IMR-90 (cell line): ENCODE measurements around the gene FNDC1. TPM values are rescaled to one million over a fixed set of nuclear protein-coding genes. Genes with fewer than 3 reads are reported as not detected.

Experiments used
- ATAC-seq: fragments of 200-7000 bp; cut with Tn5 transposase; 2 replicates; pipeline ENCODE4 v1.9.1; 2020; ENCODE audit warnings: low read depth, mild to moderate bottlenecking, moderate library complexity
- BruUV-seq: library from RNA; stranded (reverse); fragments of 400-500 nt; replicated peaks from 2 replicates; lab custom pipeline; 2021; lab: Mats Ljungman, UMichigan
- CTCF ChIA-PET: fragments of 300-600 bp; formaldehyde crosslinking; extraction: SDS; loops from one replicate; lab custom pipeline; 2021; ENCODE audit warnings: antibody characterized with exemption; lab: Yijun Ruan, JAX
- POLR2A ChIA-PET: fragments of 300-600 bp; sonication (Branson Sonifier 250); formaldehyde crosslinking; loops from one replicate; lab custom pipeline; 2022; ENCODE audit warnings: antibody characterized with exemption; ENCODE audit not compliant: unreplicated experiment; lab: Charles Lee
- DNase-seq: peaks from one replicate; pipeline ENCODE4 v3.0.0; 2013
- H2AFZ ChIP-seq: replicated peaks from 2 replicates; pipeline ENCODE3; 2013; ENCODE audit warnings: low read length, mild to moderate bottlenecking; ENCODE audit not compliant: poor library complexity
- H2AK5ac ChIP-seq: 2 replicates; pipeline ENCODE4 v1.6.1; 2013; ENCODE audit warnings: low read depth, low read length, inconsistent platforms
- H2AK9ac ChIP-seq: replicated peaks from 2 replicates; pipeline ENCODE3; 2013; ENCODE audit warnings: mild to moderate bottlenecking, low read depth, low read length, moderate library complexity; ENCODE audit not compliant: poor library complexity
- H2BK120ac ChIP-seq: 2 replicates; pipeline ENCODE4 v1.6.1; 2013; ENCODE audit warnings: low read depth, low read length, inconsistent platforms
- H2BK15ac ChIP-seq: 3 replicates; pipeline ENCODE4 v1.6.1; 2013; ENCODE audit warnings: low read depth, low read length, inconsistent platforms
- H2BK20ac ChIP-seq: 2 replicates; pipeline ENCODE4 v1.6.1; 2013; ENCODE audit warnings: low read depth, mild to moderate bottlenecking, inconsistent platforms, low read length, moderate library complexity
- H2BK5ac ChIP-seq: 2 replicates; pipeline ENCODE4 v1.6.1; 2013; ENCODE audit warnings: mild to moderate bottlenecking, low read depth, low read length, inconsistent platforms; ENCODE audit not compliant: poor library complexity, severe bottlenecking
- H3K14ac ChIP-seq: replicated peaks from 2 replicates; pipeline ENCODE4 v1.6.1; 2013; ENCODE audit warnings: low read depth, low read length, inconsistent platforms
- H3K18ac ChIP-seq: 2 replicates; pipeline ENCODE4 v1.6.1; 2013; ENCODE audit warnings: low read depth, low read length, control low read depth
- H3K23ac ChIP-seq: 2 replicates; pipeline ENCODE4 v1.6.1; 2013; ENCODE audit warnings: low read depth, low read length, inconsistent platforms
- H3K27ac ChIP-seq: 2 replicates; pipeline ENCODE4 v1.5.1; 2013; ENCODE audit warnings: mild to moderate bottlenecking, control low read depth, low read length; ENCODE audit not compliant: insufficient read depth
- H3K27me3 ChIP-seq: 2 replicates; pipeline ENCODE4 v1.6.1; 2013; ENCODE audit warnings: low read length; ENCODE audit not compliant: control insufficient read depth, insufficient read depth
- H3K36me3 ChIP-seq: 2 replicates; pipeline ENCODE4 v1.6.1; 2013; ENCODE audit warnings: low read length, mixed read lengths; ENCODE audit not compliant: control insufficient read depth, insufficient read depth
- H3K4ac ChIP-seq: 2 replicates; pipeline ENCODE4 v1.6.1; 2013; ENCODE audit warnings: low read depth, low read length, inconsistent platforms
- H3K4me1 ChIP-seq: 2 replicates; pipeline ENCODE4 v1.6.1; 2013; ENCODE audit warnings: low read length, mixed read lengths; ENCODE audit not compliant: control insufficient read depth, insufficient read depth
- H3K4me2 ChIP-seq: 2 replicates; pipeline ENCODE4 v1.6.1; 2013; ENCODE audit warnings: low read depth, mild to moderate bottlenecking, control low read depth, low read length, moderate library complexity
- H3K4me3 ChIP-seq: 2 replicates; pipeline ENCODE4 v1.5.1; 2013; ENCODE audit warnings: low read depth, mild to moderate bottlenecking, control low read depth, low read length, moderate library complexity; ENCODE audit not compliant: insufficient read depth
- H3K56ac ChIP-seq: 2 replicates; pipeline ENCODE4 v1.6.1; 2013; ENCODE audit warnings: low read length, inconsistent platforms; ENCODE audit not compliant: insufficient read depth; ENCODE audit errors: extremely low read depth
- H3K79me1 ChIP-seq, 2 experiments: 2 replicates each; pipeline ENCODE4 v1.6.1; 2013; ENCODE audit warnings: low read length in 2 of 2, inconsistent platforms in 1 of 2, low read depth in 1 of 2
- H3K9ac ChIP-seq: 2 replicates; pipeline ENCODE4 v1.6.1; 2013; ENCODE audit warnings: low read depth, low read length, control low read depth
- H3K9me1 ChIP-seq: 2 replicates; pipeline ENCODE4 v1.6.1; 2013; ENCODE audit warnings: low read length, inconsistent platforms; ENCODE audit not compliant: insufficient read depth
- H3K9me3 ChIP-seq: 2 replicates; pipeline ENCODE4 v1.6.1; 2013; ENCODE audit warnings: low read length; ENCODE audit not compliant: control insufficient read depth, insufficient read depth
- H4K20me1 ChIP-seq: 2 replicates; pipeline ENCODE4 v1.6.1; 2013; ENCODE audit warnings: low read length, inconsistent platforms; ENCODE audit not compliant: insufficient read depth
- H4K5ac ChIP-seq: 2 replicates; pipeline ENCODE4 v1.6.1; 2013; ENCODE audit warnings: mild to moderate bottlenecking, low read depth, low read length, control low read depth
- H4K8ac ChIP-seq, 2 experiments: 2 replicates each; pipeline ENCODE4 v1.6.1; 2013; ENCODE audit warnings: low read depth in 2 of 2, low read length in 2 of 2, control low read depth in 1 of 2, inconsistent platforms in 1 of 2
- H4K91ac ChIP-seq: 2 replicates; pipeline ENCODE4 v1.6.1; 2013; ENCODE audit warnings: low read depth, low read length, inconsistent platforms; ENCODE audit not compliant: insufficient read depth
- CTCF ChIP-seq: conservative IDR thresholded peaks from 2 replicates; pipeline ENCODE4 v1.5.1; 2012; ENCODE audit warnings: mild to moderate bottlenecking, low read depth, low read length, improper control_type of control experiment
- MXI1 ChIP-seq: IDR thresholded peaks from 2 replicates; pipeline ENCODE4 v1.6.1; 2012; ENCODE audit warnings: low read depth, mild to moderate bottlenecking, low read length, moderate library complexity, borderline replicate concordance
- RAD21 ChIP-seq: IDR thresholded peaks from 2 replicates; pipeline ENCODE4 v1.6.1; 2012; ENCODE audit warnings: low read length, improper control_type of control experiment
- RCOR1 ChIP-seq: IDR thresholded peaks from 2 replicates; pipeline ENCODE4 v1.6.1; 2012; ENCODE audit warnings: mild to moderate bottlenecking, low read length, improper control_type of control experiment; ENCODE audit not compliant: insufficient replicate concordance
- WGBS, 2 experiments: methylation state at CpG; one replicate each; pipeline versions ENCODE4 v1.1.5 to v1.1.7; 2013; ENCODE audit warnings: missing lambda C conversion rate in 2 of 2; ENCODE audit not compliant: insufficient read length in 1 of 2; ENCODE audit errors: extremely low coverage in 2 of 2; 5-methylcytosine and 5-hydroxymethylcytosine counted together
- dilution Hi-C: fragments of 300-500 bp; cut with HindIII; formaldehyde crosslinking; loops from one replicate; pipeline ENCODE4 v1.14.3; 2018; ENCODE audit warnings: low sequenced_read_pairs; ENCODE audit not compliant: unreplicated experiment
- in situ Hi-C: fragments of 300-500 bp; cut with MboI; formaldehyde crosslinking; loops from 3 replicates; pipeline ENCODE4 v1.14.3; 2019; ENCODE audit warnings: low sequenced_read_pairs, inconsistent platforms, mixed read lengths
- intact Hi-C: fragments of 100-400 bp; cut with micrococcal nuclease; formaldehyde crosslinking; loops from 2 replicates; pipeline ENCODE4 v1.10.0; 2022
- polyA plus RNA-seq, 3 experiments: library from polyadenylated mRNA; depleted of rRNA; stranded (reverse); fragments of >200 nt; gene quantifications; 2 replicates each; pipeline ENCODE4 v1.2.3, GENCODE V29; 2012; ENCODE audit warnings: low replicate concordance in 1 of 3
- total RNA-seq: library from RNA; depleted of rRNA; stranded (reverse); fragments of >200 nt; gene quantifications from 2 replicates; pipeline ENCODE4 v1.2.3, GENCODE V29; 2012

The FNDC1 gene
- total and polyA plus RNA-seq, 2 of the 4 experiments (the other 2 are of a cell fraction): 0.03 TPM; not detected in 1

- no peak for TF ChIP-seq MXI1
- TF ChIP-seq CTCF: no peak
- TF ChIP-seq RCOR1: no peak
- no peak for TF ChIP-seq RAD21
Measured at GRCh38 chr6:159271257-159271656, 102.1 kb downstream of the FNDC1 start.

More at GRCh38 chr6:159271257-159271656, 102.1 kb downstream of the FNDC1 start:
- no peak overlapping the region for H4K91ac ChIP-seq
- H4K20me1 ChIP-seq: no peaks in the 10 kb centered on the region
- no peak overlapping the region for H2AK9ac ChIP-seq
- dilution Hi-C loops: no loop called here
- H3K4ac ChIP-seq: no peak overlapping the region
- no peaks in the 10 kb centered on the region; the same call in 1 of the 2 replicates for H3K9me3 ChIP-seq
- no peak overlapping the region for H2AFZ ChIP-seq
- no peak overlapping the region for H3K23ac ChIP-seq
- no peaks in the 10 kb centered on the region for H3K9me1 ChIP-seq
- H3K9ac ChIP-seq: no peak overlapping the region
- no TSS peak for BruUV-seq
- intact Hi-C loops: no loop called here
- WGBS, 2 experiments: 28% methylated on average over 2 of the region's 10 CpGs; no CpG with 5 or more reads in 1 of the 2 experiments
- no peak overlapping the region for H2BK120ac ChIP-seq
- no peak overlapping the region for H3K56ac ChIP-seq
- H4K8ac ChIP-seq: no peak overlapping the region
- no peaks in the 10 kb centered on the region for H3K36me3 ChIP-seq
- no peak overlapping the region for H4K5ac ChIP-seq
- no peak overlapping the region for H2AK5ac ChIP-seq
- no peak overlapping the region for H2BK15ac ChIP-seq
- H3K79me1 ChIP-seq: no peaks in the 10 kb centered on the region
- CTCF ChIA-PET: no interaction called here
- in situ Hi-C loops: no loop called here
- no peak for DNase-seq
- no peak overlapping the region for H3K4me3 ChIP-seq
- no peaks in the 10 kb centered on the region for H3K4me1 ChIP-seq
- no peak overlapping the region for H3K27ac ChIP-seq
- H2BK5ac ChIP-seq: no peak overlapping the region
- H3K27me3 ChIP-seq: no peaks in the 10 kb centered on the region
- no peak overlapping the region for H2BK20ac ChIP-seq
- no peak for ATAC-seq
- POLR2A ChIA-PET: no interaction called here
- H3K14ac ChIP-seq: no peak overlapping the region
- no peak overlapping the region for H3K4me2 ChIP-seq
- H3K18ac ChIP-seq: no peak overlapping the region
